ENCODE results near the gene WDTC1. TPM values are rescaled to one million over a fixed set of nuclear protein-coding genes. Genes with fewer than 3 reads are reported as not detected.

WDTC1 gene
- total RNA-seq, 1 experiment from 2014 or later: 20.1 TPM

DNA sequence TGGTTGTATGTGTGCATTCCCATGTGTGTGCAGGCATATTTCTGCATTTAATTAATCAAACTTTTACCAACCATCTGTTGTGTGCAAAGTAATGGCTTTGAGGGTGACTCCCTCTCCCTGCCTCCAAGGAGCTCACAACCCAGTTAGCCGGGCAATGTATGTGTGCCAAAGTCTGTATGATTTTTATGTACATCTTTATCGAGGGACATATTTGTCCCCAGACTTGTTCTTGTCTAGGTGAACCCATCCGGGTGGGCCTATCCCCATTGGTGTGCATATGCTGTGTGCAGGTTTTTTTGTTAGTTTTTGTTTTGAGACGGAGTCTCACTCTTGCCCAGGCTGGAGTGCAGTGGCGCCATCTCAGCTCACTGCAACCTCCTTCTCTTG, 109.2 kb downstream of the WDTC1 start:
- H3K4me3 Mint-ChIP-seq: peak overlapping the region; percentile 29; the same call in 1 of the 2 replicates
- ATAC-seq (no peak), DNase-seq (ENCODE audit: low spot score) (no peak)
- peaks cover 2% of the 10 kb centered on the region; the same call in 1 of the 2 replicates for H3K27me3 Mint-ChIP-seq (ENCODE audit: low read depth)
- H3K27ac Mint-ChIP-seq: peak overlapping the region; percentile 68; the same call in 1 of the 2 replicates
- ChIA-PET POLR2A (interaction anchor here (0.9 kb wide), 1 partner anchor 43 kb away, joined by 3 read pairs; no protein-coding TSS in a partner anchor), CTCF (interaction anchor here (1.2 to 4.5 kb wide), 5 partner anchors 14 to 53 kb away, joined by 4 to 36 read pairs (median 4); no protein-coding TSS in a partner anchor)
- no peak for TF ChIP-seq HMGA2 (CRISPR knock-in tag; IDR thresholded peaks at IDR 0.05)
- peaks cover 45% of the 10 kb centered on the region for H3K4me1 Mint-ChIP-seq
- H3K36me3 Mint-ChIP-seq: peaks cover 9% of the 10 kb centered on the region; the same call in 1 of the 2 replicates
- H3K9me3 Mint-ChIP-seq: no peaks in the 10 kb centered on the region

- ChIA-PET CTCF (interaction anchor here (1.1 to 3.3 kb wide), 4 partner anchors 12 to 44 kb away, joined by 4 to 13 read pairs (median 6); no protein-coding TSS in a partner anchor), POLR2A (interaction anchor here (1.0 to 1.1 kb wide), 2 partner anchors 12 to 13 kb away, joined by 3 read pairs; no protein-coding TSS in a partner anchor)
- no peaks in the 10 kb centered on the region for H3K9me3 Mint-ChIP-seq
- H3K27ac Mint-ChIP-seq: no peak overlapping the region
- DNase-seq (ENCODE audit: low spot score) (no peak), ATAC-seq (no peak)
- TF ChIP-seq TP53 (CRISPR knock-in tag; IDR thresholded peaks at IDR 0.05) (no peak), ZNF425 (CRISPR knock-in tag; conservative IDR thresholded peaks at IDR 0.05) (no peak), GABPB1 (CRISPR knock-in tag; IDR thresholded peaks at IDR 0.05) (no peak), SMAD4 (CRISPR knock-in tag; IDR thresholded peaks at IDR 0.05) (no peak), CREM (CRISPR knock-in tag; IDR thresholded peaks at IDR 0.05) (no peak), ZNF138 (CRISPR knock-in tag; conservative IDR thresholded peaks at IDR 0.05) (no peak), JAZF1 (CRISPR knock-in tag; IDR thresholded peaks at IDR 0.05) (no peak), E2F5 (CRISPR knock-in tag; IDR thresholded peaks at IDR 0.05) (no peak), ZSCAN18 (CRISPR knock-in tag; IDR thresholded peaks at IDR 0.05) (no peak), SMAD3 (CRISPR knock-in tag; IDR thresholded peaks at IDR 0.05; ENCODE audit: borderline replicate concordance) (no peak)
- TF ChIP-seq, protein P1, sequence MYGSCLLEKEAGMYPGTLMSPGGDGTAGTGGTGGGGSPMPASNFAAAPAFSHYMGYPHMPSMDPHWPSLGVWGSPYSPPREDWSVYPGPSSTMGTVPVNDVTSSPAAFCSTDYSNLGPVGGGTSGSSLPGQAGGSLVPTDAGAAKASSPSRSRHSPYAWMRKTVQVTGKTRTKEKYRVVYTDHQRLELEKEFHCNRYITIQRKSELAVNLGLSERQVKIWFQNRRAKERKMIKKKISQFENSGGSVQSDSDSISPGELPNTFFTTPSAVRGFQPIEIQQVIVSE (CRISPR knock-in tag; IDR thresholded peaks at IDR 0.05; ENCODE audit: borderline replicate concordance): no peak
- TF ChIP-seq, protein P2, sequence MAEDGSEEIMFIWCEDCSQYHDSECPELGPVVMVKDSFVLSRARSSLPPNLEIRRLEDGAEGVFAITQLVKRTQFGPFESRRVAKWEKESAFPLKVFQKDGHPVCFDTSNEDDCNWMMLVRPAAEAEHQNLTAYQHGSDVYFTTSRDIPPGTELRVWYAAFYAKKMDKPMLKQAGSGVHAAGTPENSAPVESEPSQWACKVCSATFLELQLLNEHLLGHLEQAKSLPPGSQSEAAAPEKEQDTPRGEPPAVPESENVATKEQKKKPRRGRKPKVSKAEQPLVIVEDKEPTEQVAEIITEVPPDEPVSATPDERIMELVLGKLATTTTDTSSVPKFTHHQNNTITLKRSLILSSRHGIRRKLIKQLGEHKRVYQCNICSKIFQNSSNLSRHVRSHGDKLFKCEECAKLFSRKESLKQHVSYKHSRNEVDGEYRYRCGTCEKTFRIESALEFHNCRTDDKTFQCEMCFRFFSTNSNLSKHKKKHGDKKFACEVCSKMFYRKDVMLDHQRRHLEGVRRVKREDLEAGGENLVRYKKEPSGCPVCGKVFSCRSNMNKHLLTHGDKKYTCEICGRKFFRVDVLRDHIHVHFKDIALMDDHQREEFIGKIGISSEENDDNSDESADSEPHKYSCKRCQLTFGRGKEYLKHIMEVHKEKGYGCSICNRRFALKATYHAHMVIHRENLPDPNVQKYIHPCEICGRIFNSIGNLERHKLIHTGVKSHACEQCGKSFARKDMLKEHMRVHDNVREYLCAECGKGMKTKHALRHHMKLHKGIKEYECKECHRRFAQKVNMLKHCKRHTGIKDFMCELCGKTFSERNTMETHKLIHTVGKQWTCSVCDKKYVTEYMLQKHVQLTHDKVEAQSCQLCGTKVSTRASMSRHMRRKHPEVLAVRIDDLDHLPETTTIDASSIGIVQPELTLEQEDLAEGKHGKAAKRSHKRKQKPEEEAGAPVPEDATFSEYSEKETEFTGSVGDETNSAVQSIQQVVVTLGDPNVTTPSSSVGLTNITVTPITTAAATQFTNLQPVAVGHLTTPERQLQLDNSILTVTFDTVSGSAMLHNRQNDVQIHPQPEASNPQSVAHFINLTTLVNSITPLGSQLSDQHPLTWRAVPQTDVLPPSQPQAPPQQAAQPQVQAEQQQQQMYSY (CRISPR knock-in tag; IDR thresholded peaks at IDR 0.05): no peak
- peaks cover 40% of the 10 kb centered on the region for H3K4me1 Mint-ChIP-seq
- no peak overlapping the region for H3K4me3 Mint-ChIP-seq
- peaks cover 7% of the 10 kb centered on the region for H3K27me3 Mint-ChIP-seq (ENCODE audit: low read depth)
- H3K36me3 Mint-ChIP-seq: peaks cover 9% of the 10 kb centered on the region; the same call in 1 of the 2 replicates
These were observed 110.8 kb downstream of the WDTC1 start for GRCh38 chr1:27345272-27345671.
